HG02981 (cell line): ENCODE data around the gene SCRT2.
"Not testable (repeated sequence)": the region's sequence is repeated elsewhere in the genome, so short reads cannot be mapped to it uniquely, and the experiment has no call there.

Source experiments
- ATAC-seq: cut with Tn5 transposase; IDR thresholded peaks from one replicate; pipeline ENCODE4 v1.9.1; 2021; ENCODE audit warnings: mild to moderate bottlenecking, moderate library complexity; ENCODE audit not compliant: unreplicated experiment

Gene SCRT2

DNA sequence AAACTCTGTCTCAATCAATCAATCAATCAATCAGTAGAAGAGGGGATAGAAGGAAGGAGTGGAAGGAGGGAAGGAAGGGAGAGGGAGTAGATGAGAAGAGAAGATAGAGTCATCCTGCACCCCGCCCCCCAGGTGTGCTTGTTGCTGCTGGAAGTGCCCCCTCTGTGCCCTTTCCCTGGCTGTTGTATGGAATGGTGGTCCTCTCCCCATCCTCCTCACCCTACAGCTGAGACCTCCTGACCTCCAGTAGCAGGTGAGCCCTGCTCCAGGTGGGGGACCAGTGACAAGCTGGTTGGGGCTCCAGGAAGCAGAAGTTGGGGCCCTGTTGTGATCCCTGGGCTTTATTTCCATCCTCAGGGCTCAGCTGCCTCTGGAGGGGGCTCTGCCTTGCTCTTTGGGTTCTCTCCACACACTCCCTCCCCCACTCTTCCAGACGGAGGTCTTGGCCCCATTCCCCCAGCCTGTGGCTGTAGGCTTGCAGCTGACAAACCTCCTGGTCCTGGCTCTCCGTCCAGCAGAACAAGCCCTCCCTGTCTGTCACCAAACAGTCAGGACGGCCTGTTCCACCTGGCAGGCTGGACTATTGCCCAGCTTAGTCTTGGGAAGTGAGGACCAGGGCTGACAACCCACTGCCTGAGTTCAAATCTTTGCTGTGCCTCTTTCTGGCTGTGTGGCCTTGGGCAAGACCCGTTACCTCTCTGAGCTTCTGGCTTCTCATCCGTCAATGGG lies 26.0 kb upstream of the SCRT2 start:
- no peak for ATAC-seq

DNA sequence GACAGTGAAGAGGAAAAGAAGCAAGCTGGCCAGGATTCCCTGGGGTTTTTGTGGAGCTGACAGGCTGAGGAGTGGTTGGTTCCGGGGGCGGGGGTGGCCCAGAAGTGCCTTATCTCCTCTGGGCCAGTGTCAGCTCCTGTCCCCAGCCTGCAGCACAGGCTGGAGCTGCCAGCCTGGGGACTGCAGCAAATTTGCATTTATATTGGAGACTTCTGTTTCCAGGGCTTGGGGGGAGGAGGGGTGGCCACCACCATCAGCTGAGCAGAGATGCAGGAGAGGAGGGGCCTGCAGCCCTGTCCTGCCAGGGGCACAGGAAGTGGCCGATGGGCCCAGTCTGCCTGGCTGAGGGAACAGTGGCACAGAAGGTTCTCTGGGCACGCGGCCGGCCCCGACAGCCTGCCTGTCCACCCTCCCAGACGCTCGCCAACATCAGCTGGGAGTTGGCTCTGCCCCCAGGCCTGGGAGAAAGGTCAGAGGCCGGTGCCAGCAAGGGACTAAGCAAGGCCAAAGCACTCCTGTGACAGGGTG lies 24.3 kb upstream of the SCRT2 start:
- no peak for ATAC-seq

DNA sequence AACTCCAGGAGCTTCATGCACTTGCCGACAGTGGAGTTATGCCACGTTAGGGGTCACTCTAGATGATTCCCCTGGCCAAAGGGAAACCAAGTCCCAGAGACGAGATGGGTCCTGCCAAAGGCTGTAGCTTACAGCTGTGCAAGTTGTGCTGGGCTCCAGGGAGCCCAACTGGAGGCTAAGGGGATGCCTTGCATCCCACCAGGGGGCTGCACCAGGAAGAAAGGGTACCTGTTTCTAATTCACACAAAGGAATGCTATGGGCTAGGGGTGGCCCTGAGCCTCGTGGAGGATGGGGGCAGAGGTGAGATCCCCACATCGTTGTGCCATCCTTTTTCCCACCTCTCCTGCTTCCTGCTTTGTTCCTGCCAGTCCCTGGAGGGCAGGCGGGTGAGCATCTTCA lies 23.7 kb upstream of the SCRT2 start:
- ATAC-seq: no peak

DNA sequence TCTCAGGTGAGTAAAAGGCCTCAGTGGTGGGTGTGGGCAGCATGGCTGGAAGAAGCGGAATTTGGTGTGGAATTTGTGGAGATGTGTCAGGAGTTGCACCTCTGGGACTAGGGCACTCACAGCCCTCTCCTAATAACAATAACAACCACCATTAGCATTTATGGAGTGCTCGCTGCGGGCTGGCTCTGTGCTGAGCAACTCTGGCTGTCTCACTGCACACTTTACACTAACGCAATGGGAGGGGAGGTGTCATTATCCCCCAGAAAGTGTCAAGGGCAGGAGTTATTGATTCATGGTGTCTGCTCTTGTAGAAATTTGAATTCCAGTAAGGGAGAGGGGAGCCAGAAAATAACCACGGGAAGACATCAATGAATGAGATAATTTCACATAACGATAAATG lies 22.7 kb upstream of the SCRT2 start:
- no peak for ATAC-seq

DNA sequence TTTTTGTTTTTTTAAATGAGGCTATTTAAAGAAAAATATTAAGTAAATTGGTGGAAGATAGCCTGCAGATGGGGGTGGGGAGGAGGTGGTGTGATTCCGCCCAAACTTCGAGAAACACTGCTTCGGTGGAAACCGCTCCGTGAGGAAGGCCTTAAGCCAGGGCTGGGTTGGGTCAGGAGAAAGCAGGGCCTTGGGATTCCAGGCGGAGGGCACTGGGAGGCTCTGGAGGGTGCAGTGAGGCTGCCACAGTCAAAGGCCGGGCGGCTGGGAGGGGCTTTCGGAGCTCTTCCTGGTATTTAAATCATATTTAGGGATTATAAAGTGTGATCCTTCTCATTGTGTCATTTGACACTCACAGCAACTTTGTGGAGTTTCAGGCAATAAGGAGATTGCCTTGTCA lies 22.2 kb upstream of the SCRT2 start:
- ATAC-seq: no peak

DNA sequence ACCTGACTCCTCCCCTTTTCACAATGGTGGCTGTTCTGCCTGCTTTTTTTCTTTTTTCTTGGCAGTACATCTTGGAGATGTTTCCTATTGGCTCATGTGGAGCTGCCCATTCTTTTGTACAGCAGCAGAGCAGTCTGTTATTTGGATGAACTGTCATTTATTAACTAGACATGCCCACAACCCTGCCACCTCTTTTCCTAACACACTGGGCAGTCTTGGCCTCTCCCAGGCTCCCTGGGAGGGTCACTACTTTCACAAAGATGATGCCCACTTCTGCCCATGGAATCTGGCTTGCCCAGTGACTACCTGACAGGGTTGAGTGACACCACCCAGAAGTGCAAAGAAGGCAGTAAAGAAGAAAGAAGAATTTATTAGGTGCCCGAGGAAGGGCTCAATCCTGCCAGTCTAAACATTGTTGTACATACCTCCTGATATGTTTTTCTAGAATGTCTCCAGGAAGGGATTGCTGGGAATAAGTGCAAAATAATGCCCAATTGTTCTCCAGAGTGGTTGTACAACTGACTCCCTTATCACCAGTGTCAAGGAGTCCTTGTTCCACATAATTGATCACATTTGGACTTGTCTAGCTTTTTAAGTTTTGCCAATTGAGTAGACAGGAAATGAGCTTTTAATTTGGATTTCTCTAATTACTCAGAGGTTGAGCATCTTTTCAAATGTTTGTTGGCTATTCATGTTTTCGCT lies 19.7 kb upstream of the SCRT2 start:
- no peak for ATAC-seq

DNA sequence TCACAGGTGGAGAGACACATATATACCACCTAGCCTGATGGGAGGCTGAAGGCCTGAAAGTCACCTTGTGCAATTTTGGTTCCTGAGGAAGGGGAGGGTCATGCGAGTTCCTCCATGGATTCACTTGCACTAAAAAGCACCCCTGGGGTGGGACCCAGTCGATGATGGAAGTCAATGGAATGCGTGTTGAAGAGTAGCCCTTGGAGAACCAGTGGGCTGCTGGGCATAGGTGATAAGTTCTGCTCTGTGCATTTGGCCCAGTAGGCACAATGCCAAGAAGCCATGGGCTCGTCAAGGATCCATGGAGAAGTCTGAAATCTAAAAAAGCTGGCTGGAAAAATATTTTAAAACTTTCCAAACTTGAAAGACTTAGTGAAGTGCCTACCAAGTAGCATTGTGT lies 18.9 kb upstream of the SCRT2 start:
- no peak for ATAC-seq

DNA sequence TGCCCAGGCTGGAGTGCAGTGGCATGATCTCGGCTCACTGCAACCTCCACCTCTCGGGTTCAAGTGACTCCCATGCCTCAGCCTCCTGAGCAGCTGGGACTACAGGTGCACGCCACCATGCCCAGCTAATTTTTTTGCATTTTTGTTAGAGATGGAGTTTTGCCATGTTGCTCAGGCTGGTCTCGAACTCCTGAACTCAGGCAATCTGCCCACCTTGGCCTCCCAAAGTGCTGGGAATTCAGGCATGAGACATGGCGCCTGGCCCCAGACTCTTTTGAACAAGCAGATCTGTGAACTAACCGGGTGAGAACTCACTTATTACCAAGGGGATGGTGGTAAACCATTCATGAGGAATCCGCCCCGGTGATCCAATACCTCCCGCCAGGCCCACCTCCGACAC lies 18.2 kb upstream of the SCRT2 start:
- ATAC-seq: not testable (repeated sequence)

DNA sequence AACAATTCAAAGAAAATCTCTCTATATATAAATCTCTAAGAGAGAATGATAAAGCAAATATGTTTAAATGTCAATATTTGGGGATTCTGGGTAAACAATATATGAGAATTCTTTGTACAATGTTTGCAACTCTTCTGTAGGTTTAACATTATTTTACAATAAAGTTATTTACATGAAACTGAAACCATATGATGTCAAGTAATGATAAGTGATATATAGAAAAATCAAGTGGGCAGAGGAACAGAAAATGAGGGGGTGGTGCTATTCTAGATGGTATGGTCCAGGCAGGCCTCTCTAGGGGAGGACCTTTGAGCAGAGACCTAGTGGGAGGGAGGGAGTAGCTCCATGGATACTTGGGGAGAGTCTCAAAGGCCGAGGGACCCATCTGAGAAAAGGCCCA lies 16.4 kb upstream of the SCRT2 start:
- no peak for ATAC-seq

DNA sequence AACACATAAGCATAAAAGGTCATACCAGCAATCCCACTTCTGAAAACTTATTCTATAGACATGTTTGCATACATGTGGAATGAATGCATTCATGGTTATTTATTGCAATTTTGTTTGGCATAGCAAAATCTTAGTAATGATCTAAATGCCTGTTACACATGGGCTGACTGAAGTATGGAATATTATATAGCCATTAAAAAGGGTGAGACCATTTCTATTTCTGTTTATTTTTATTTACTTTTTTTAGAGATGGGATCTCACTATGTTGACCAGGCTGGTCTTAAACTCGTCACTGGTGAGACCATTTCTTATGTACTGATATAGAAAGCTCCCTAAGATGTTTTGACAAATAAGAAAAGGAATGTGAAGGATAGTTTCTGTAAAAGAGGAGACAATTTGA lies 14.3 kb upstream of the SCRT2 start:
- no peak for ATAC-seq

DNA sequence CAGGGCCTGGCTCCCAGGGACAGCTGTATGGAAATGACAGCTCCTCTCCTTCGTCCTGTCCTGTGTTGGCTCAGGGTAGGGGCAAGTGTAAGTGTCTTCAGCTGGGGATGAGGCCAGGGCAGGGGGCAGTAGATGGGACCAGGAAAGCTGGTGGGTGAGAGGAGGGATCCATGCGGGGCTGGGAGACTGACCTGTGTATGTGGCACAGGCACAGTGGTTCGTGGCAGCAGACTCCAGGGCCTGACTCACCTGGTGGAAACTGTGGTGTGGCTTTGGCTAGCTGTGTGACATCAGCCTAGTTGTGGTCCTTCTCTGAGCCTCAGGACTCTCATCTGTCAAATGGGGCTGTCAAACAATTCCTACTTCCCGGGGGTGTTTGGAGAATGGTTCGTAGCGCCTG lies 13.7 kb upstream of the SCRT2 start:
- ATAC-seq: no peak

DNA sequence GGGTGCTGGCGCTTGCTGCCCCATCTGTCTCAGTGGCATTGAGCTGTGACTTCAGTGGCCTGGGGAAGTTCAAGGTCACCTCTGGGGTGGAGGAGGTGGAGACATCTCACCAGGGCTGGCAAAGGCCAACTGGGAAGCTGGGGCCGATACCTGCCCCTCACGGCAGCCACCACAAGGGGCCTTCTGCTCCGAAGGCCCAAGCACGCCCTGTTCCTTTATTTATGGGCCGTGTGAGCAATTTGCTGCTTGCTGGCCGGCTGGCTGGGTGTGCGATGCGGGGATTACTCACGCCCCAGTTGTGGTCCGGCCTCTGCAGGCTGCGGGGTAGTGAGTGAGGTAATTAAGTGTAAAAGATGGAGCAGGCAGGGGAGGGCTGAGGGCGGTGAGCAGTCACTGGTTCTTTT lies 13.2 kb upstream of the SCRT2 start:
- no peak for ATAC-seq

DNA sequence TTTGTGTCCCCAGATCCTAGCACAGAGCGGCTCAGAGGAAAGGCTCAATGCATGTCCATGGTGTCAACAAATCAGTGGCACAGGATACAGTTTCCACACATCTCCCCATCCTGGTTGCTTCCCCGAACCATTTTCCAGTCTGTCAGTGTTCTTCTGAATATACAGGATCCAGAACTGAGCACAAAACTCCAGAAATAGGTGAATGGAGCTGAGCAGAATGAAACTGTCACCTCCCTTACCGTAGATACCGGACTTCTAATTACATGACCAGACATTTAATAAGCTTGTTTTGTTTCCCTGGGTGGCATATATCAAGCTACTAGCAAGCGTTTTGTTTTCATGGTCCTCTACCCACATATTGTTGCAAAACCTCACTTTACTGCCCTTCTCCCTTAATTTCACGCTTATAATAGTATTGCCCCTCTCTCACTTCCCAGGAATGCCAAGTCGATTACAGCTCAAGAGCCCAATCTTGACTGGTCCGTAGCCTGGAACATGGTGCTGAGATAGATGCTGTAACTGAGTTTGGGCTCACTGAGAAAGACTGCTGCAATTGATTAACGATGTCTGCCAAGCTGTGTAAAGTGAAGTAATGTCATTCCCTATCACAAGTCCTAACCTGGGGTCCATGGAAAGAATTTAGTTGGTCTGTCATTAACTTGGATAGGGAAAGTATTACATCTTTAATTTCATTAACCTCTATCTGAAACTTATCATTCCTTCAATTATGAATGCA lies 12.0 kb upstream of the SCRT2 start:
- ATAC-seq: no peak

DNA sequence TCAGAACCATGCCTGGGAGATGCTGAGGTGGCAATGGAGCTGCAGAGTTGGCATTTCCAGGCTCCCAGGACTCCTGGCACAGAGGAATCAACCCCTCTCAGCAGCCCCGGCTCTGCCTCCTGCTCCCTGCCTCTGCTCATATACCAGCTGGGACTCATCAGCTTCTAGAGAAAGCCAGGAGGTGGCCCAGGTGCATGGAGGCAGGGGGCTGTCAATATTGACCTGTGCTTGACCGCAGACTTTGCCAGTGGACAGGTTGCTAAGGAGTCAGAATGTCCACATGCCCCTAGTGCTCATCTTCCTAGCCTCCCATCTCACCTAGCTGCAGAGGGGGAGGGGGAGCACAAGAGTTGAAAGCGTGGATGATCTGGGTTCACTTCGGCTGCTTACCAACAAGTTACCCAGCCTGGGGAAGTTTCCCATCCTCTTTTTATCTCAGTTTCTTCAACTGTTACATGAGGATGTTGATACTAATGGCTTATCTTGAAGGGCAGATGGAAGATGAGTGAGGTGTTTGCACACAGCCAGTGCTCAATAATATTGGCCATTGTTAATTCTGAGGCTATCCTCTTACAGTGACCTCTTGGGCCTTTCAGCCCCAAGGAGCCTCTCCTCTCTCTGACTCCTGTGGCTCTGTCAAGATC lies 9.2 kb upstream of the SCRT2 start:
- ATAC-seq: no peak

DNA sequence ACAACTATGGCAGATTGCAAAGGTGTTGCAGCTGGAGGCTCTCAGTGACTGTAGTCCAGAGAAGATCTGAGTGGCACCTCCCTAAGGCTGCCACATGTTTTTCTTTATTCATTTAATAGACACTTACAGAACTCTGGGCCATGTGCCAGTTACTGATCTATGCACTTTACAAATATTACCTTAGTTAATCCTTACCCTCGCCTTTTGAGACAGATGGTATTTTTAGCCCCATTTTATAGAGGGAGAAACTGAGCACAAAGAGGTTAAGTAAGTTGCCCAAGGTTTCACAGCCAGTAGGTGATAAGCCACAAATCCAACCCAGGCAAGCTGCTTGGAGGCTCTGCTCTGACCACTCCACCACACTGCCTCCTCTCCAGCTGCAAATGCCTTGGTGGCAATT lies 6.5 kb upstream of the SCRT2 start:
- no peak for ATAC-seq

DNA sequence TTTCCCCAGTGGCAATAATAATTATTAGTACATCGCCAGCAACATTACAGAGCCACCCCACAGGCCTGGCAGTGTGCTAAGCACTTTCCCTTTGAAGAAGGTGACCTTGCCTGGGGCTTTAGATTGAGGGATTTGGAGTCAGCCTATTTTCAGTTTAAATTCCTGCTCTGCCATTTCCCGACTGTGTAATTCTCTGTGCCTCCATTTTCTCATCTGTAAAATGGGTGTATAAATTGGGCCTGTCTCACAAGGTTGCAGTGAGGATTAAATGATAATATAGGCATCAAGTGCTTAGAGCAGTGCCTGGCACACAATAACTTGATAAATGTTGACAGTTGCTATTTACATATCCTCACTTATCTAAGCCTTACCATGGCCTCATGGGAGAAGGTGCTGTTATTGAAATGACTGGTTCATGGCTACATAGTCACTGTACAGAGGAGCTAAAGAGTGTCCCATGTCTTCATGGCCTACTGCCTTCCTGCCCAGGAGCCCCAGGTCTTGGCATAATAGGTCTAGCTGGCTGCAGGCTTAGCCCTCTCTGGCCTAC lies 5.1 kb upstream of the SCRT2 start:
- no peak for ATAC-seq

DNA sequence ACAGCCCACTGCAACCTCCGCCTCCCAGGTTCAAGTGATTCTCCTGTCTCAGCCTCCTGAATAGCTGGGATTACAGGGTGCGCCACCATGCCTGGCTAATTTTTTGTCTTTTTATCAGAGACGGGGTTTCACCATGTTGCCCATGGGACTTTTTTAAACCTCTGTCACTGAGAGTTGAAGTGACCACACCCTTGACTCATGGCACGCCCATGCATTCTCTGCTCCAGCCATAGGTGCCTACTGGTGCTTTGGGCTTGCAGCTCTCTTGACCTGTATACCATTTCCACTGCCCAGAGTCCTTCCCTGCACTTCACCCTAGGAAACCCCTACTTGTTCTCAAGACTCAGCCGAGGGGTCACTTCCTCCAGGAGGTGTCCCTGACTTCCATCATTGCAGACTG lies 2.4 kb upstream of the SCRT2 start:
- no peak for ATAC-seq

DNA sequence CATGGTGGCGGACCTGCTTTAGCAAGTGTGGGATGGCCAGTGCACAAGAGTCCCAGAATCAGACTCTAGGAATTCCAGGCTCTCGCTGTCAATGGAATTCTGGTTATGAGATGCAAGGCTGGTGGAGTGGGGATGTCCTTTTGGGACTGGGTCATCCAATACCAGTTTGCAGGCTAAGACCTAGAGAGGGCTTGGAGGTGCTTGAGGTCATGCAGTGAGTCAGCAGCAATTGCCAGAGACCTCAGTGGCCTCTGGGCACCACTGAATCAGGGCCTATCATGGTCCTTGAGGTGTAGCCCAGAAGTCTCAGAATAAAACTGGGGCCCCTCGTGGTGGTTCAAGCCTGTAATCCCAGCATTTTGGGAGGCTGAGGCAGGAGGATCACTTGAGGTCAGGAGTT lies 1.4 kb upstream of the SCRT2 start:
- no peak for ATAC-seq

DNA sequence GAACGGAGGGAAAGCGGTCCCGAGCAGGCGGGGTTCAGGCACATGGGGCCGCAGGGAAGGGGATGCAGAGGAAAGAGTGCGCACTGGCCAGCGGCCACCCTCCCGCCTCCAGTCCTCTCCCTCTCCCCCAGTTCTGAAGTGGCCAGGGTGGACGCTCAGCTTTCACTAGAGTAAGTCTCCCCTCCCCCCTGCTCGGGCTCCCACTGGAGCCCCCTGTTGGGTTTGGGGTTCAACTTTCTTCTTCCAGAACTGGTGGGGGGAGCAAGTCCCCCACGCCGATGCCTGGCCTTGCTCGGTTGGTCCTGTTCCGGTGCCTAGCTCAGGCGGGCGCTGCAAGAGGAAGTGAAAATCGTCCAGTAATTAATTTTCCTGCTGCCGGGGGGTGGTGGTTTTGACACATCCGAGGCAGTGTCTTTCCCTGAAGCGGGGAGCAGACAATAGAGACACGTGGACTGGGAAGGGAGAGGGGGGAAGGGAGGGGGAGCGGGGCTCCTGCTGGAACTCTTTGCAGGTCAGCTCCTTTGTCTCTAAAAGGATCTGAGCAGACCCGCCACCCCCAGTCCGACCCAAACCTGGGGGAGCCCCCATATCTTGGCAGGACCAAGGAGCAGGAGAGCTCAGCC lies 824 bp upstream of the SCRT2 start:
- no peak for ATAC-seq

DNA sequence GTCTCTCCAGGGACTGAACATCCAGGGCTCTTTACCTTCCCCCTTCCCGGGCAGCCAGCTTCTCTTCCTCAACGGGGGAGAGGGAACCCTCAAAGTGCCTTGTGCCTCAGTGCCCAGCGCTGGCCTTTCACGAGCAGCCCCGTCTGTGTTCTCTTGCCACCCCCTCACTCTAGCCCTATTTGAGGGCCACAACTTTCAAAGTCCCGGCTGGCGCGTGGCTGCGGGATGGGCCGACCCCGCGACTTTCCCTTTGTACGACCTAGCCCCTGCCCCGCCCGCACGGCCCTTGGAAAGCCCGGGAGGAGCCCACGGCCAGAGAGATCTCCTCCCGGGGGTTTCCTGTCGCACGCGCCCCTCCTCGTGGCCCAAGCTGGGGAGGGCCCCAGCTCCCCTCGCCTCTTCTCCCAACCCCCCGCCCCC lies 559 bp downstream of the SCRT2 start:
- ATAC-seq: no peak

DNA sequence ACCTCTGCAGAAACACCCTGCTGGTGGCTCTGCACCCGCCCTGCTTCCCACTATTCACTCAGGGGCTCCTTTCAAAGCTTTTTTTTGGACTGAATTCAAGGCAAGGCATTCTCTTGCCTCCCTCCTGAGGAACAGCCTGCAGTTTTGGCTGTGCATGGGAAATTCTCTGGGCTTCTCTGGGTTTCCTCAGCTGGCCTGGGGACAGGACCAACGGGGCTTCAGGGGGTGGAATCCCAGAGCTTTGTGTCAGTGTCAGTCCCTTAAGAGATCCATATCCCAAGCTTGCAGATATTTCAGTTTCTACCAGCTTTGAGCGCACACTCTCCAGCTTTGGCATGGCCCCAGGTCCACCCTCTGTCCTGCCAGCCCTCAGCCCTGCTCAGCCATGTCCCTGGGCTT lies 2.0 kb downstream of the SCRT2 start:
- no peak for ATAC-seq
